IPS-20b (cell line): Measurements from ENCODE around the gene DNAH17.
"Not testable (repeated sequence)": the region's sequence is repeated elsewhere in the genome, so short reads cannot be mapped to it uniquely, and the experiment has no call there.

Source experiments
- H3K27ac ChIP-seq: one replicate; pipeline ENCODE4 v1.5.1; 2013; ENCODE audit warnings: low read length
- H3K27me3 ChIP-seq: 2 replicates; pipeline ENCODE4 v1.6.1; 2013; ENCODE audit warnings: mild to moderate bottlenecking, low read length, inconsistent platforms; ENCODE audit not compliant: insufficient read depth
- H3K36me3 ChIP-seq: 2 replicates; pipeline ENCODE4 v1.6.1; 2013; ENCODE audit warnings: low read depth, mild to moderate bottlenecking, inconsistent platforms, low read length, moderate library complexity; ENCODE audit not compliant: insufficient read depth
- H3K4me1 ChIP-seq: 2 replicates; pipeline ENCODE4 v1.6.1; 2013; ENCODE audit warnings: mild to moderate bottlenecking, control low read depth, inconsistent platforms, low read length, moderate library complexity; ENCODE audit not compliant: insufficient read depth
- H3K4me3 ChIP-seq: 2 replicates; pipeline ENCODE4 v1.5.1; 2013; ENCODE audit warnings: mild to moderate bottlenecking, low read length, inconsistent platforms
- H3K9ac ChIP-seq: 2 replicates; pipeline ENCODE4 v1.6.1; 2013; ENCODE audit warnings: low read depth, mild to moderate bottlenecking, inconsistent platforms, low read length, moderate library complexity
- H3K9me3 ChIP-seq: 2 replicates; pipeline ENCODE4 v1.6.1; 2013; ENCODE audit warnings: mild to moderate bottlenecking, low read depth, low read length, inconsistent platforms; ENCODE audit not compliant: insufficient read depth

DNAH17 gene

DNA sequence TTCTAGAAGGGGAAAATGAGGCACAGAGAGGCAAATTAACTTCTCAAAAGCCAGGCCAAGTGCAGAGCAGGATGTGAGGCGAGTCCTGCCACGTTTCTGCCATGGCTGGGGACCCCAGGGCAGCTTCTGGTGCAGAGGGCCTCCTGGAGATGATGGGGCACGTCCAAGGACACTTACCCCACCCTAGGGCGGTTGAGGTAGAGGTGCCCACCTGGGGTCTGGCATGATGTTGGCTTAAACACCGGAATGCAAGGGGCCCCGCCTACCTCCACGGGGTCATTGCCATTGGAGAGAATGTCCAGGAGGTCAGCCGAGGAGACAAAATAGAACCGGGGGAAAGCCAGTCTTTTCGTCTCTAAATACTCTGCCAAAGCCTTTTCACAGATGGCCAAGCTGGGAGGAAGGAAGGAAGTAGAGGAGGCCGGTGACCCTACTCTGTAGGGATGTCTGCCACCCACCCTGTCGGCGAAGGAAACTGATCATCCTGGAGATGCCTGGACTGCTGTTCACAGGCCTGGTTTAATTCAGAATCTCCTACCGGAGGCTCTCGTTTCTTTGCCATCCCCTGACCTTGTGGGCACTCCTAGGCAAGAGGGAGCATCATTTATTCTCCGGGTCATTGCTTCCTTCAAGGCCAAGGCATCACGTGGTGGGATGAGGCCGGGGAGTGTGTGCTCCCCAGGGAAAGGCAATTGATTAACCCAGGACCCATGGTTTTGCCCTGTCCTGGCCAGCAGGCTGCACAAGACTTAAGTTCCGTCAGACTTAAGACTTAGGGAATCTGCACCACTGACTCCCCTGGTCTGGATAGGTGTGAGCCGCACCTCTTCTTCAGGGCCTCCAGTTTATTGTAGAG lies 70.5 kb downstream of the DNAH17 start:
- H3K9ac ChIP-seq = no peak overlapping the region
- no peaks in the 10 kb centered on the region for H3K36me3 ChIP-seq
- H3K27ac ChIP-seq = no peak overlapping the region
- no peak overlapping the region for H3K4me3 ChIP-seq
- H3K27me3 ChIP-seq = no peaks in the 10 kb centered on the region; the same call in 1 of the 2 replicates
- no peaks in the 10 kb centered on the region for H3K9me3 ChIP-seq
- no peaks in the 10 kb centered on the region for H3K4me1 ChIP-seq

DNA sequence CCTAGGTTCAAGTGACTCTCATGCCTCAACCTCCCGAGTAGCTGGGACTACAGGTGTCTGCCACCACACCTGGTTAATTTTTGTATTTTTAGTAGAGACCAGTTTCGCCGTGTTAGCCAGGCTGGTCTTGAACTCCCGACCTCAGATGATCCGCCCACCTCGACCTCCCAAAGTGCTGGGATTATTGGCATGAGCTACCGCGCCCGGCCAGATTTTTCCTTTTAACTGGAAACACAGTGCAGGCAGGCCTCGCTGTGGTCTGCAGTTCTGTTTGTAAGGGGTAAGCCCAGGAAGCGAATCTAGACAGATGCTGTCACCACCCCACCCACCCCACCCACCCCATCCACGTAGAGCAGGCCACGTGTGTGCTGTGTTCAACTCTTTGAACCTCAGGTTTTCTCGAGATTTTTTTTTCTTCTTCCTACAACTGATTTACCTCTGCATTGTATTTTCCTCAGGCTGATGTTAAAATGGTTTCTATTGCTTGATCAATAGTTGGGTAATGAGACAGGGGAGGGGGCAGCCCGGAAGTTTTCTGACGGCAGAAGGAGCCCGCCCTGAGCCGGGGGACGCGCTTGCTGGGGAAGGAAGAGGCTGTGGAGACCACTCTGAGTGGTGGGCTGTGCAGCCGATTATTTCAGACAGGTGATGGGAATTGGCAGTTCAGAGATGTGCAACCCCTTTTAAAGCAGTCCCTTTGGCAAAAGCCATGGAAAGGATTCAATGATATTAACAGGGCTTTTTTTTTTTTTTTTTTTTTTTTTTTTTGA lies 72.9 kb downstream of the DNAH17 start:
- no peak overlapping the region for H3K4me3 ChIP-seq
- H3K4me1 ChIP-seq = no peaks in the 10 kb centered on the region
- H3K27me3 ChIP-seq = no peaks in the 10 kb centered on the region; the same call in 1 of the 2 replicates
- H3K9ac ChIP-seq = no peak overlapping the region
- no peaks in the 10 kb centered on the region for H3K9me3 ChIP-seq
- no peak overlapping the region for H3K27ac ChIP-seq
- H3K36me3 ChIP-seq = no peaks in the 10 kb centered on the region

DNA sequence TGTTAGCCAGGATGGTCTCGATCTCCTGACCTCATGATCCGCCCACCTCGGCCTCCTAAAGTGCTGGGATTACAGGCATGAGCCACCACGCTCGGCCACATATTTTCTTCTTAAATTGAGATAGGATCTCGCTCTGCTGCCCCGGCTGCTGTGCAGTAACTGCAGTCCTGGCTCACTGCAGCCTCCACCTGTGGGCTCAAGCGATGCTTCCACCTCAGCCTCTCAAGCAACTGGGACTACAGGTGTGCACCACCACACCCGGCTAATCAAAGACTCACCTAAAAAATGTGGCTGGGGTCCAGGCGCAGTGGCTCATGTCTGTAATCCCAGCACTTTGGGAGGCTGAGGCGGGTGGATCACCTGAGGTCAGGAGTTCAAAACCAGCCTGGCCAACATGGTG lies 73.8 kb downstream of the DNAH17 start:
- not testable (repeated sequence) for H3K9ac ChIP-seq, H3K9me3 ChIP-seq, H3K36me3 ChIP-seq, H3K4me1 ChIP-seq, H3K27me3 ChIP-seq, H3K4me3 ChIP-seq, H3K27ac ChIP-seq

DNA sequence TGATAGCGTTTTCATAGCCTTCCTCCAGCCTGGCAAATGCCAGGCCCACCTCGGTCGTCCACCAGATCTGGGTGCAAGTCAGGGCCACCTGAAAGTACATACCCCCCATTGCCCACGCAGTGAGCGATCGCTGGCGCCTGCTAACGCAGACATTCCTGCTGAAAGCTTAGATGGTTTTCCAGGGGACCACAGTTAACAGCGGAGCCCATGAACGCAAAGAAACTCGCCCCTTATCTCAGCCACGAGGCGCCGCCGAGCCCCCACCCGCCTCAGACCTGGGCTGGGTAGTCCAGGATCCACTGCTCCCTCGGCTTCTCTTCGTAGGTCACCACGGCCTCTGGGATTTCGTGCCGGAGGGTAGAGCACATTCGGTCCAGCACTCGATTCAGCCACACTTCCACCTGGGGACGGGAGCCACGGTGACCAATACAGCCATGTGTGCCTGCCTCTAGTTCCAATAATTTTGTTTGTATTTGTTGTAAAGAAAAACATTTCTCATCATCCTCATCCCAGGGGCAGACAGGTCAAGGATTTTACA lies 74.5 kb downstream of the DNAH17 start:
- no peaks in the 10 kb centered on the region for H3K36me3 ChIP-seq
- H3K4me3 ChIP-seq = no peak overlapping the region
- H3K9ac ChIP-seq = no peak overlapping the region
- H3K27me3 ChIP-seq = no peaks in the 10 kb centered on the region; the same call in 1 of the 2 replicates
- no peaks in the 10 kb centered on the region for H3K9me3 ChIP-seq
- H3K27ac ChIP-seq = no peak overlapping the region
- H3K4me1 ChIP-seq = peaks cover 5% of the 10 kb centered on the region; the same call in 1 of the 2 replicates

DNA sequence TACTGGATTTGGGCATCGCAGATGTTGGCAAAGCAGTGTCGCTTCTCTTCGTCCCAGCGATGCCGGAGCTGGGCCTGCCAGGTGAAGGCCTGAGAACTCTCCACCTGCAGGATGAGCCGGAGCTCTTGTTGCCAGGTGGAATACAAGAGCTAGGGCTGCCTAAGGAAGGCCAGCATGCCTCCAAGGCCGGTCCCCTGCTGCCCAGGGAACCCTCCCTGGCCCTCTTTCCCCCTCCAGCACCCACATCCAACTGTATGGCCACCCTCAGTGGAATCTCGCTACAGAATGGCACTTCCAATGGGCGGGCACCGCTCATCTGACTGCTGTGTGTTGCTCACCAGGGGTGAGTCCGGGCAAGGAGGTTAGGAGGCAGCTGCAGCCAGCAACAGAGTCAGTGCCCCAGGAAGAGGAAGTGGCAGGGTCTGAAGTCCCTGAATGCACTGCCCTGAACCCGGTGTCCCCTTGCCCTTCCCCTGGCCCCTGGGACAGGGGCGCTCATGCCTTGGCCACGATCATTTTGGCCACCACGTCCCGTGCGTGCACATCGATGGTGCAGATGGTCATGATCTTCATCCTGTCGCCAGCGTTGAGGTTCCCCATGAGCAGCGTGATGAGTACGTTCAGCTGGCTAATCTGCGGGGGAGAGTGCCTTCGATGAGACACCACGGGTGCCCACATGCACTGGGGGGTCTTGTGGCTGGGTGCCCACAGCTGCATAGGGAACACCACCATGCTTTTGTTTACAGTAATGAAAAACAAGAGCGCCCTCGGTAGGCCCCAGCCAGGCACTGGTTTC lies 75.8 kb downstream of the DNAH17 start:
- Histone ChIP-seq H3K9me3 (no peaks in the 10 kb centered on the region), H3K27ac (no peak overlapping the region), H3K4me3 (no peak overlapping the region), H3K27me3 (no peaks in the 10 kb centered on the region), H3K9ac (no peak overlapping the region), H3K4me1 (peaks cover 5% of the 10 kb centered on the region; the same call in 1 of the 2 replicates), H3K36me3 (no peaks in the 10 kb centered on the region)

DNA sequence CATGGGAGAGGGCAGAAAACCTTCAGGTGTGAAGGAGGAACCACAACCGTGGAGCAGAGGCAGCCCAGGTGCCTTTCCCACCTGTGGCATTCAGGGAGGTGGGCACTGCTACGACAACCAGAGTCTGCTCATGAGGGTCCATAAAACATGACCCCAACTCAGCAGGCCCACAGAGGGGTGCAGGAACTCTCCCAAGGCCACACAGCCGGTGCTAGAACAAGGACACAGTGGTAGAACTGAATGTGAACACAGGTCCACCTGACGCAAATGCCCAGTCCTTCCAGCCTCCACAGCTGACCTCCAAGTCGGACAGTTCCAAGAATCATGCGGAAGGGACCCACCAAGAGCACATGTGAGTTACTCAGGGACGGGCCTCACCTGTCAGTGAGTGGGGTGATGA lies 76.4 kb downstream of the DNAH17 start:
- no peaks in the 10 kb centered on the region for H3K9me3 ChIP-seq
- H3K9ac ChIP-seq = no peak overlapping the region
- no peaks in the 10 kb centered on the region for H3K36me3 ChIP-seq
- no peak overlapping the region for H3K4me3 ChIP-seq
- no peak overlapping the region for H3K27ac ChIP-seq
- peaks cover 5% of the 10 kb centered on the region; the same call in 1 of the 2 replicates for H3K4me1 ChIP-seq
- H3K27me3 ChIP-seq = no peaks in the 10 kb centered on the region

DNA sequence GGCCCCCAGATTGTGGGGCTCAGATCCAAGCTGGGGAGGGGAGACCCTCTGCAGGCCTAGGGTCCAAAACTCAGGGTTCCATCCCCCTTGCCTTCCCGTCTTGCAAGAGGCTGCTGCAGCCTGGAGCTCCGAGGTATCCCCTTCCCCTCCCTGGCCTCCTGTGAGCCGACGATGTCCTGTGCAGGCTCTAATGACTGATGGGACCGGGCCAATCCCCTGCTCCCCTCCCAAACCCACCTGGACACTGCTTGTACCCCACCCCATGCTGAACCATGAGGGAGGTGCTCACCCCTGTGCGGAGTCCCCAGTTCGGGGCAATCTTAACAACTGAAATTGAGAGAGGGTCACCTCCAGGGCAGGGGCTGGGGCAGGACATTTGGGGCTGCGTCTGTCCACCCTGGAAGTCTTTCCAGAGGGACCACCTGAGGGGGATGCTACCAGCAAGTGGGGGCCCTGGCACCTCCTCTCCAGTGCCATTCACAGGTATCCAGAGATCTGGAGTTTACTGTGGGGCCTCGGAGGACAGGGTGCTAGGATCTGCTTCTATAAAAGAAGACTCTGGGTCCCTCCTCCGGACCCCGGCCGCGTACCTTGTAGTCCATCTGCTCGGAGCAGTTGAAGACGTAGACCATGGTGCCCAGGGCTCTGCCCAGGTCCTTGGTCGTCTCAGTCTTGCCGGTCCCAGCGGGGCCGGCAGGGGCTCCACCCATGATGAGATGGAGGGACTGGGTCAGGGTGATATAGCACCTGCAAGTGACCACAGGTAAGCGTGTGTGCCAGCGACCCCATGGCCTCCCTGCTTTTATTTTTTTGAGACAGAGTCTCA lies 77.3 kb downstream of the DNAH17 start:
- Histone ChIP-seq H3K4me1 (peaks cover 5% of the 10 kb centered on the region; the same call in 1 of the 2 replicates), H3K27ac (no peak overlapping the region), H3K4me3 (no peak overlapping the region), H3K9me3 (no peaks in the 10 kb centered on the region), H3K36me3 (no peaks in the 10 kb centered on the region), H3K9ac (no peak overlapping the region), H3K27me3 (no peaks in the 10 kb centered on the region)

DNA sequence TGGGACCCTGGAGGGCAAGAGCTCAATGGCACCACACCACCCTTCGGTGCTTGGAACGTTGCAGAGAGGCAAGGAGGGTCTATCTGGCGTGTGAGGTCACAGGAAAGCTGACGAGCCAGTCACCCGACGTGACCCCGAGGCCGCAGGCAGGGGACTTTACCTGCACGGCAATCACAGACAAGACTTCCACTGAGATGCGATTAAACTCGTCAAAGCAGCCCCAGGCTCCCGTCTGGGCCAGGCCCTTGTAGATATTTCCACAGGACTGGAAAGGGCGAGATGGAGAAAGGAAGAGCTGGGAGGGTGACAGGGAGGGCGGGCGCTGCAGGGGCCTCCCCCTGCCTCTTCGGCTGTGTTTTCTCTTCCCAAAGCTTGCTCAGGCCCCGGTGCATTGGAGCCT lies 78.3 kb downstream of the DNAH17 start:
- Histone ChIP-seq H3K27ac (no peak overlapping the region), H3K36me3 (no peaks in the 10 kb centered on the region), H3K27me3 (no peaks in the 10 kb centered on the region), H3K4me3 (no peak overlapping the region), H3K9ac (no peak overlapping the region), H3K4me1 (peaks cover 5% of the 10 kb centered on the region; the same call in 1 of the 2 replicates), H3K9me3 (no peaks in the 10 kb centered on the region)

DNA sequence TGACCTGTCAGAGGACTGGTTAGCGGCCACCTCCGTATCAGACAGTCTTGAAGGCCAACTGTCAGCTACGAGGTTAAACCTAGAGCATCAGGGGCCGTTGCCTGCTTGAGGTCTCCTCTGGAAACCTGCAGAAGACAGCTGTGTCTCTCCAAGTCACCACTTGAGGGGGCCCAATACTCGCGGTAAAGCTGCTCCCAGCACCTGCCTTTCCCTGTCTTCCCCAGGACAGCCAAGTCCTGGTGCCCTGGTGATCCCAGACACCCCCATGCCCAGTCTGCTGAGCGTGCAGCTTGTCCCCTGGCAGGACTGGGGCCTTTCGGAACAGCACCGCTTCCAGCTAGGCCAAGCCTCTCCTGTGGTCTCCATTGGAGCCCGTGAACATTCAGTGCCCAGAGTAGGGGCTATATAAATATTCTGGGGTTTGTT lies 80.1 kb downstream of the DNAH17 start:
- no peaks in the 10 kb centered on the region for H3K9me3 ChIP-seq
- H3K27ac ChIP-seq = no peak overlapping the region
- peaks cover 5% of the 10 kb centered on the region; the same call in 1 of the 2 replicates for H3K4me1 ChIP-seq
- H3K27me3 ChIP-seq = no peaks in the 10 kb centered on the region
- H3K9ac ChIP-seq = no peak overlapping the region
- H3K36me3 ChIP-seq = no peaks in the 10 kb centered on the region
- no peak overlapping the region for H3K4me3 ChIP-seq

DNA sequence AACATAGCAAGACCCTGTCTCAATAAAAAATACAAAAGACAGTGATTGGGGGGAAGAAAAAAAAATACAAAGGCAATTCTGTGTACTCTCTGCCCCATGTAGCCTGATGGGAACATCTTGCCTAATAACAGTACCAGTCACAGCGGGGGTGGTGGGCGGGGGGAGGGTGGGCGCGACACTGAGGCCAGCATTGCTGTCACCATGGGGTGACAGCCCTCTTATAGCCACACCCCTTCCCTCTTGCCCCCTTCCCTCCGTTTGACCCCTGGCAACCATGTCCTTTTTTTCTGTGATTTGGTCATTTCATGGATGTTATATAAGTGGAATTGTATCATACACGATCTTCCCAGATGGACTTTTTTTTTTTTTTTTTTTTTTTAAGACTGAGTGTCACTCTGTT lies 80.9 kb downstream of the DNAH17 start:
- no peak overlapping the region for H3K4me3 ChIP-seq
- H3K9ac ChIP-seq = no peak overlapping the region
- no peaks in the 10 kb centered on the region for H3K27me3 ChIP-seq
- peaks cover 5% of the 10 kb centered on the region; the same call in 1 of the 2 replicates for H3K4me1 ChIP-seq
- H3K9me3 ChIP-seq = no peaks in the 10 kb centered on the region
- no peak overlapping the region for H3K27ac ChIP-seq
- no peaks in the 10 kb centered on the region for H3K36me3 ChIP-seq
